H4 (cell line): Measurements from ENCODE around the gene CFAP73. TPM values are rescaled to one million over a fixed set of nuclear protein-coding genes. Genes with fewer than 3 reads are reported as not detected.
A peak's percentile ranks its signal among the peaks of the same experiment; 100 is the strongest.

ENCODE experiments used
- DNase-seq: peaks from one replicate; pipeline ENCODE4 v3.0.0-alpha.2; 2015; ENCODE audit warnings: low spot score
- total RNA-seq: library from RNA; depleted of rRNA; stranded (reverse); fragments of >200 nt; shearing (Covaris generic); gene quantifications from 2 replicates; pipeline ENCODE4 v1.2.3, GENCODE V29; 2014

Gene CFAP73
- total RNA-seq, 1 experiment from 2014 or later = not detected

GRCh38 chr12:113163030-113163360 is 13.5 kb downstream of the CFAP73 start:
- no peak for DNase-seq

GRCh38 chr12:113164014-113164413 is 14.5 kb downstream of the CFAP73 start:
- no peak for DNase-seq

GRCh38 chr12:113165521-113166450 is 16.3 kb downstream of the CFAP73 start:
- DNase-seq = no peak

DNA sequence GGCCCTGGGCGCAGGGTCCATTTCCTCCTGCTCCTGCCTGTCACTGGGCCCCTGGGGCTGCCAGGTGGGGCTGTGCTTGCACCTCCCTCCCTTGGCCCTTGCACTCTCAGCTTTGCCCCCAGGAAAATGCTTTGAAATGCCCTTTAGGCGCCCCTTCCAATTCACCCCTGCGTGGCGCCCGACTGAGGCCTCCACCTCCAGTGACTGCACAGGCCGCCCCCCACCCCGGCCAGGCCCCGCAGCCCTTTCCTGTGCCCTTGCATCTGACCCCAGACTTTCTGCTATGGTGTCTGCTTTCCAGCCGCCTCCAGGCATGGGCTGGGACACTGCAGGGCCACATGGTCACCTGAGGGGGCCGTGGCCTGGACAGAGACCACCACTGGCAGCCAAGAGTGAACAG is 18.3 kb downstream of the CFAP73 start:
- DNase-seq = no peak

DNA sequence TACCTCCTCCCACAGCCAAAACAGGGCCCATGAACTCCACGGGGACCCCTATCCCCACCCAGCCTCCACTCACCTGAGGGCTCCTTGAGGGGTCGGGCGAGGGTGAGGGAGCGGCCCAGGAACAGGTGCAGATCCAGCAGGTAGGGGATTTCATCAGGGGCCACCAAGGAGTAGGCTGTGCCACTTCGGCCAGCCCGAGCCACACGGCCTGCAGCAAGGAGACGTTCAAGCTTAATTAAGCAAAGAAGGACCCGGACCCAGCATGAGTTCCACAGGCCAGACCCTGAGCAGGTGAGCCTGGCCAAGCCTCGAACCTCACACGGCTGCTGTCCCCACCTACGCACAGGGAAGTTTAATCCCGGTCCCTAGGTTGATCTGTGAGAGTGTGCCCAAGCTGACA is 20.2 kb downstream of the CFAP73 start:
- DNase-seq = no peak

- DNase-seq = no peak
These were observed 20.9 kb downstream of the CFAP73 start for GRCh38 chr12:113170457-113170856.

DNA sequence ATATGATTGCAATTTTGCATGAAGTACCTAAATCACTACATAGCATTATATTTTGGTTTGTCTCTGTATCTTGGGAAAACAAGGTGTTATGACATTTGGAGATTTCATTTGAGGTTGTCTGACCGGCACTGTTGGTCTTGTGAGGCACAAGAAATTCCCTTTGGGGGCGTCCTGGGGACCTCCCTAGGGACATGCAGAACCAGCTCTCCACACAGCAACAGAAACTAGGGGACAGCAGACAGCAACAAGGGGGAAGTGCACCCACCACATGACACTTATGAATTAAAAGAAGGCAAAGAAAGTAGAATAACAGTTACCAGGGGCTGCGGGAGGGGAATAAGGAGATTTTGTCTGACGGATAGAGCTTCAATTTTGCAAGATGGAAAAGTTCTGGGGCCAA is 21.4 kb downstream of the CFAP73 start:
- no peak for DNase-seq

GRCh38 chr12:113171543-113171942 is 22.0 kb downstream of the CFAP73 start:
- DNase-seq = no peak

- DNase-seq = no peak
These were observed 22.7 kb downstream of the CFAP73 start for GRCh38 chr12:113172185-113172584.

DNA sequence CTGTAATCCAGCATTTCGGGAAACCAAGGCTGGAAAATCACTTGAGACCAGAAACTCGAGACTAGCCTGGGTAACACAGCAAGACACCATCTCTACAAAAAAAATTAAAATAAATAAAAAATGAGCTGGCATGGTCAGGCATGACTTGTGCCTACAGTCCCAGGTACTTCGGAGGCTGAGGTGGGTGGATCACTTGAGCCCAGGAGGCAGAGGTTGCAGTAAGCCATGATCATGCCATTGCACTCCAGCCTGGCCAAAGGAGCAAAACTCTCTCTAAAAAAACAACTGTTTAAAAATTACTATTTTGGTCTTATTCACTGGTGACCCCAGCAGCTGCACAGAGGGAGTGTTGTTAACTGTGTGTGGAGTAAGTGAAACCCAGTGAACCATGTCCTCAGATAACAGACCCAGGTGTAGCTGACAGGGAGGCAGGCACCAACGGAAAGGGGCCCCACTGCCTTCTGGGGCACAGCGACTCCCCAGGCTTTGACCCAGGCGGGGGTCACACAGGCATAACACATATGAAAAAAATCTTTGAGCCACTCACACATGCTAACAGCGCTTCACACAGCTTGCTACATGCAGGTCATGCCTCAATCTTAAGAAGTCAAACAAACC is 23.7 kb downstream of the CFAP73 start:
- DNase-seq = no peak

DNA sequence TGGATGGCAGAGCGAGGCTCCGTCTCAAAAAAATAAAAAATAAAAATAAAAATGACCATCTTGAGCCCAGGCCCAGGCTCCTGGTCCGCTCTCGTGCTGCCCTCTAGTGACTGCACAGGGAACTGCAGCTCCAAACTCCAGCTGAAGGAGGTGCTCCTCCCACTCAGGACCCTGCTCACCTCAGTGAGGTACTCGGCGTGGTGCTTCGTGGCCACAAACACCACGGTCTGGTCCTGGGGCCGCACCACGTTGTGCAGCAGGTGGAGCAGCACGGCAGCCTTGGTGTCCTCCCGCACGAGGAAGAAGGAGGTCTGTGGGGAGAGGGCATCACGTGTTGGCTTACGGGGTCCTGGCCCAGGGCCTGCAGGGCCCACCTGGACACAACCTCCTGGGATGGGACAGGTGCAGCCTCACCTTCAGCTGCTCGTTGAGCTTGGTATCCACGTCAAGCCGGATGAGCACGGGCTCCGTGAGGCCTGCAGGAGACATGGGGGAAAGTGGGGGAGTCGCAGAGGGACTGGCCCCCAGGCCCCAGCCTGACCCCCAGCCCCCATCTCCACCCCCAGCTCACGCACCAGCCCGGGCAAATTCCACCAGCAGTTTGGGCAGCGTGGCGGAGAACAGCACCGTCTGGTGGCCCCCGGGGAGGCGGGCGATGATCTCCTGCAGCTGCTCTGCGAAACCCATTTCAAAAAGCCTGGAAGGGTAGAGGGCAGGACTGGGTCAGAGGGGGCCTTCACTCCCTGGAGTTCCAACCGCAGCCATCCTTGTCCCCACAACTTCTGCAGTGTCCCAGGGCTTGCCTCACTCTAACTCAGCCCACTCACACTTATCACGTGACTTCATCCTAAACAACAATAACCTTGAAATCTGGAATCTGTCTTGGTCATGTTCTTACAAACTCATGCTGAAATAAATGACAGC is 25.2 kb downstream of the CFAP73 start:
- DNase-seq = peak; percentile 43

GRCh38 chr12:113179023-113179422 is 29.5 kb downstream of the CFAP73 start:
- DNase-seq = no peak

DNA sequence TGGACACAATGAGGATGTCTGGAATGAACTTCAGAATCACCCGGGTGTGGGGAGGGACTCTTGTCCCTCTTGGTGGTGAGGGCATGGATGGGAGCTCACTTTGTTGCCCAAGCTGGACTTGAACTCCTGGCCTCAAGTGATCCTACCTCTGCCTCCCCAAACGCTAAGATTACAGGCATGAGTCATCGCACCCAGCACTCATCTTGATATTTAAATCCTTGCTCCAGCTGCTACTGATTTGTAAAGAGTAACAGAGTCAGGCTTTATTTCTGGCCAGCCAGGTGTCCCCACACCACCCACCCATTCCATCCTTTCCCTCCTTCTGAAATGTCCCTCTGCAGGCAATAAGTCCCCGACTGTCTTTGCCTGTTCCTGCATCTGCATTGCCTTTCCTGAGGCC is 30.8 kb downstream of the CFAP73 start:
- no peak for DNase-seq

DNA sequence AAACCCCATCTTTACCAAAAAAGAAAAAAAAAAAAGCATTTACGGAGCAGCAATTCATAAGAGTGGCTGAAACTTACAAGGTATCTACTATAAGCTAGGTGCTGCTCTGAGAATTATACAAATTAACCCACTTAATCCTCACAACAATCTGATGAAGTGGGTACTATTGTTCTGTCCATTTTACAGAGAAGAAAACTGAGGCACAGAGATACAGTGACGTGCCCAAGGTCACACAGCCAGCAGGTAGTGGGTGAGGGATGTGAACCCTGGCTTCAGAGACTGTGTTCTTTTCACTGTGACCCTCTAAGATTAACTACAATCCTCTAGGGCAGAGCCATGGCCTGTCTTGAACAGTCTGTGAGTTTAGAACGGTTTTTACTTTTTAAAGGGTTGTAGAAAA is 32.5 kb downstream of the CFAP73 start:
- DNase-seq = no peak

GRCh38 chr12:113183030-113183589 is 33.6 kb downstream of the CFAP73 start:
- DNase-seq = no peak

DNA sequence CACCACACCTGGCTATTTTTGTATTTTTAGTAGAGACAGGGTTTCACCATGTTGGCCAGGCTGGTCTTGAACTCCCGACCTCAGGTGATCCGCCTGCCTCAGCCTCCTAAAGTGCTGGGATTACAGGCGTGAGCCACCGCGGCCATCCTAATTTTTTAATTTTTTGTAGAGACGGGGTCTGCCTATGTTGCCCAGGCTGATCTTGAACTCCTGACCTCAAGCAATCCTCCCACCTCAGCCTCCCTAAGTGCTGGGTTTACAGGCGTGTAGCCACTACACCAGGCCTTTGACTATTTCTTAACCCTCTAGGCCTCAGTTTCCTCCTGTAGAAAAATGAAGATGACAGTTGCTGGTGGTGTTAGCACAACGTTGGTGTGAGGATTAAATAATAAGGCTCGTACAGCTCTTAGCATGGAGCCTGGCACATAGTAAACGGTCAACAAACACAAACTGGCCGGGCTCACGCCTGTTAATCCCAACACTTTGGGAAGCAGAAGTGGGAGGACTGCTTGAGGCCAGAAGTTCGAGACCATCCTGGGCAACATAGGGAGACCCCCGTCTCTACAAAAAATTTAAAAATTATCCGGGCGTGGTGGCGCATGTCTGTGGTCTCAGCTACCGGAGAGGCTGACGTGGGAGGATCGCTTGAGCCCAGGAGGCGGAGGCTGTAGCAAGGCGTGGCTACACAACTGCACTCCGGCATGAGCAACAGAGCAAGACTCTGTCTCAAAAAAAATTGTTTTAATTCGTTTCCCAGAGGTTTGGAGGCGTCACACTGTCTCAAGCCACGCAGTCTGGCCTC is 34.8 kb downstream of the CFAP73 start:
- DNase-seq = no peak

DNA sequence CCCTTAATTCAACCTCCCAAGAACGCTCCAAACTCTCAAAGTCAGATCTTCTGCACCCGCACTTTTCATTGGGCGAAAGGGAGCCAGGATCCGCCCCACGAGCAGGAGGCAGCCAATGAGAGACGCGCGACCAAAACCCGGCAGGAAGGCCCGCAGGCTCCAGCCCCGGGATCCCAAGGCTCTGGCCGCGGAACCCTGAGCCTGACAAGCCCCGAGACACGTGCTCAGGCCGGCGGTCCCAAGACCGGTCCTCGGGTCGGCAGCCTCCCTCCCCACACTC is 35.3 kb downstream of the CFAP73 start:
- peak; percentile 83 for DNase-seq

GRCh38 chr12:113185180-113186032 is 35.9 kb downstream of the CFAP73 start, which contains the start of the genes DDX54 and RITA1:
TSS of gene DDX54 (minus strand) at chr12:113185478. CDS start at chr12:113185451, 27 bp downstream.
TSS of gene RITA1 (plus strand) at chr12:113185721. CDS start at chr12:113186747, 1,026 bp downstream.
- DNase-seq = peak; percentile 68

DNA sequence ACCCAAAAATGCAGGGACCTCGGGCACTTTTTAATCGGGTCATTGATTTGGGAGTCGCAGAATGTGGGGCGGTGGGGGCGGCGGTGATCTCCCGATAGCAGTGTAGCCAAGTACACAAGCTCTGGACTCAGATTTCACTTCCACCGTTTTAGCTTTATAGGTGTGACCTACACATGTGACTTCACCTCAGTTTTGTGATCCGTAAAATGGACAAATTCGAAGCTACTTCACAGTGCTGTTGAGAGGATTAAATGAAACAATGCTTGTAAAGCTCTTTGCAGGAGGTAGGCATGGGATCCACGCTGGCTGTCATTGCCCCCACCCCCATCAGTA is 36.5 kb downstream of the CFAP73 start:
- no peak for DNase-seq

DNA sequence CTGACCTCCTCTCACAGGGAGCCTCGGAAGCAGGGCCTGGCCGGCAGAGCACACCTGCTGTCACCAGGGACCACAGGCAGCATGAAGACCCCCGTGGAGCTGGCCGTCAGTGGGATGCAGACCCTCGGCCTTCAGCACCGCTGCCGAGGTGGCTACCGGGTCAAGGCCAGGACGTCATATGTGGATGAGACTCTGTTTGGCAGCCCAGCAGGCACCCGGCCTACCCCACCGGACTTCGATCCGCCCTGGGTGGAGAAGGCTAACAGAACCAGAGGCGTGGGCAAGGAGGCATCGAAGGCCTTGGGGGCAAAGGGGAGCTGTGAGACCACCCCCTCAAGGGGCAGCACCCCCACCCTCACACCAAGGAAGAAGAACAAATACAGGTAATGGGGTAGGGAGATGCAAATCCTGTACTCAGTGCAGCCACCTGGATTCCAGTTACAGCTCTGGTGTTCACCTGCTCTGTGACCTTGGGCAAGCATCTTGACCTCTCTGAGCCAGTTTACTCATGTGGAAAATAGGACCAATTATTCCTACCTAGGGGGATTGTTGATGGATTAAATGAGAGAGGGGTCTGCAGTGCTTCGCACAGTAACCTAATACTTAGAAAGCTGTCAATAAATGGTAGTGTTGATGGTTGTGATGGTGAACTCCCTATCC is 37.3 kb downstream of the CFAP73 start:
- DNase-seq = no peak
